ACC112 (cell line): Measurements from ENCODE around the gene HSPA12A.

Experiments used
- H2AFZ ChIP-seq: fragments of 200-600 bp; sonication (generic); one replicate; pipeline ENCODE4 v1.6.0; 2017; ENCODE audit warnings: antibody characterized with exemption, low read length; ENCODE audit not compliant: unreplicated experiment
- H3K27ac ChIP-seq: fragments of 200-600 bp; sonication (generic); 2 replicates; pipeline ENCODE4 v1.5.1; 2014; ENCODE audit warnings: low read depth, mild to moderate bottlenecking, antibody characterized with exemption, low read length, moderate library complexity
- H3K27me3 ChIP-seq: fragments of 200-600 bp; sonication (generic); 2 replicates; pipeline ENCODE4 v1.6.1; 2014; ENCODE audit warnings: mild to moderate bottlenecking, antibody characterized with exemption, low read length, moderate library complexity, mixed read lengths; ENCODE audit not compliant: insufficient read depth
- H3K36me3 ChIP-seq: fragments of 200-600 bp; sonication (generic); 2 replicates; pipeline ENCODE4 v1.6.1; 2016; ENCODE audit warnings: mild to moderate bottlenecking, antibody characterized with exemption, low read length, moderate library complexity, mixed read lengths; ENCODE audit not compliant: insufficient read depth
- H3K4me1 ChIP-seq: fragments of 200-600 bp; sonication (generic); one replicate; pipeline ENCODE4 v1.6.1; 2016; ENCODE audit warnings: low read length, mixed read lengths; ENCODE audit not compliant: insufficient read depth, unreplicated experiment, control insufficient read depth
- H3K4me3 ChIP-seq: fragments of 200-600 bp; sonication (generic); 2 replicates; pipeline ENCODE4 v1.5.1; 2014; ENCODE audit warnings: mild to moderate bottlenecking, low read depth, low read length
- H3K79me2 ChIP-seq: fragments of 200-600 bp; sonication (generic); one replicate; pipeline ENCODE4 v1.6.0; 2016; ENCODE audit warnings: low read length; ENCODE audit not compliant: control insufficient read depth, unreplicated experiment, insufficient read depth

HSPA12A gene

GRCh38 chr10:116781370-116781884, 39.1 kb upstream of the HSPA12A start:
- Histone ChIP-seq H3K79me2 (no peaks in the 10 kb centered on the region), H3K4me3 (no peak overlapping the region)

GRCh38 chr10:116780691-116781205, 38.4 kb upstream of the HSPA12A start:
- Histone ChIP-seq H2AFZ (no peak overlapping the region), H3K4me3 (no peak overlapping the region), H3K79me2 (no peaks in the 10 kb centered on the region)

More at GRCh38 chr10:116781370-116781884, 39.1 kb upstream of the HSPA12A start:
- no peak overlapping the region for H3K27ac ChIP-seq
- H3K36me3 ChIP-seq = no peaks in the 10 kb centered on the region
- no peaks in the 10 kb centered on the region for H3K27me3 ChIP-seq
- no peak overlapping the region for H2AFZ ChIP-seq
- peaks cover 18% of the 10 kb centered on the region for H3K4me1 ChIP-seq

DNA sequence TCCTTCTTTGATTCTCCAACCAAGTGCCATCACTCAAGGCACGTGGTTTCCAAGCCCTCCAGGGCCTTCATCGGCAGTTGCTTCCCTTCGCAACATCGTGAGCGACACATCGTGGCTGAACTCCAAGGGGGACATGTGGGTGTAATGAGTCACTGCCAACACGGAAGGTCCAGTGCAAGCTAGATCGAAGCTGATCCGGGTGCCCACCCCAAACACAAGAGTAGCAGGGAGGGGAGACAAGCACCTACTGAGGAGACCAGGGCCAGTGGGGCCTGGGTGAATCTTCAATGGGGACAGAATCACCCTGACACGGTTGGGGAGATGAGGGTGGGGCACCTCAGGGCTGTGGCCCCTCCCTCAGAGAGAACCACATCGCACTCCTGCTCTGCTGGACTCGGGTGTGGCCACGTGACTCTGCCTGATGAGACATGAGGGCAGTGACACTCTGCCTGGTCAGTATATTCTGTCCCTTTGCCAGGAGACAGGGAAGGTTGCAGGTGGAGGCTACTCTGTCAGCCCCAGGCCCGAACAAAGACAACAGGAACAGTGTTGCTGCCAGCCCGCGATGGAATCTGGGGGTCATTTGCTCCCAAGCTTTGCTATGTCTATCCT, 36.8 kb upstream of the HSPA12A start:
- H3K79me2 ChIP-seq = no peaks in the 10 kb centered on the region
- no peaks in the 10 kb centered on the region for H3K27me3 ChIP-seq
- no peaks in the 10 kb centered on the region for H3K36me3 ChIP-seq
- 0 out of 2 replicates have a peak overlapping the region, but pooled peaks have one; percentile 5 for H3K27ac ChIP-seq
- peaks cover 18% of the 10 kb centered on the region for H3K4me1 ChIP-seq
- no peak overlapping the region for H2AFZ ChIP-seq
- H3K4me3 ChIP-seq = no peak overlapping the region

More at GRCh38 chr10:116780691-116781205, 38.4 kb upstream of the HSPA12A start:
- Histone ChIP-seq H3K27me3 (no peaks in the 10 kb centered on the region), H3K4me1 (peaks cover 18% of the 10 kb centered on the region), H3K27ac (no peak overlapping the region), H3K36me3 (no peaks in the 10 kb centered on the region)

DNA sequence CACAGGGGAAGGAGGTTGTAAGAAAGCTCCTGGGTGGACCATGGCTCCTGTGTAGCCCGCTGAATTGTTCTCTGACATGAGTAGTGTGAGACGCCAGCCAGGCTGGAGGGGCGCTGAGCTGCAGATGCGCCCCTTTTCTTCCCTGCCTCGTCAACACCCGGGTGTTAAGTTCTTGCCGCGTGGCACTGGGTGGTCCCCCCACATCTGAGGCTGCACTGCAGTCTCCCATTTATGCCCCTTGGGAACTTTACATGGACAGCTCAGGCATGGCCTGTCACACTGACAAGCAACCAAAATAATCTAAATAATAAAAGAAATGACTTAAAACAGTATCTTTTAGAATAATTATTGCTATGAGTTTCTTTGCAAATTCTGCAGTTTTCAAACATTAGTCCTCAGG, 34.6 kb upstream of the HSPA12A start:
- no peak overlapping the region for H3K27ac ChIP-seq
- no peaks in the 10 kb centered on the region for H3K36me3 ChIP-seq
- no peaks in the 10 kb centered on the region for H3K27me3 ChIP-seq
- no peak overlapping the region for H2AFZ ChIP-seq
- peaks cover 12% of the 10 kb centered on the region for H3K4me1 ChIP-seq
- H3K4me3 ChIP-seq = no peak overlapping the region
- H3K79me2 ChIP-seq = no peaks in the 10 kb centered on the region

DNA sequence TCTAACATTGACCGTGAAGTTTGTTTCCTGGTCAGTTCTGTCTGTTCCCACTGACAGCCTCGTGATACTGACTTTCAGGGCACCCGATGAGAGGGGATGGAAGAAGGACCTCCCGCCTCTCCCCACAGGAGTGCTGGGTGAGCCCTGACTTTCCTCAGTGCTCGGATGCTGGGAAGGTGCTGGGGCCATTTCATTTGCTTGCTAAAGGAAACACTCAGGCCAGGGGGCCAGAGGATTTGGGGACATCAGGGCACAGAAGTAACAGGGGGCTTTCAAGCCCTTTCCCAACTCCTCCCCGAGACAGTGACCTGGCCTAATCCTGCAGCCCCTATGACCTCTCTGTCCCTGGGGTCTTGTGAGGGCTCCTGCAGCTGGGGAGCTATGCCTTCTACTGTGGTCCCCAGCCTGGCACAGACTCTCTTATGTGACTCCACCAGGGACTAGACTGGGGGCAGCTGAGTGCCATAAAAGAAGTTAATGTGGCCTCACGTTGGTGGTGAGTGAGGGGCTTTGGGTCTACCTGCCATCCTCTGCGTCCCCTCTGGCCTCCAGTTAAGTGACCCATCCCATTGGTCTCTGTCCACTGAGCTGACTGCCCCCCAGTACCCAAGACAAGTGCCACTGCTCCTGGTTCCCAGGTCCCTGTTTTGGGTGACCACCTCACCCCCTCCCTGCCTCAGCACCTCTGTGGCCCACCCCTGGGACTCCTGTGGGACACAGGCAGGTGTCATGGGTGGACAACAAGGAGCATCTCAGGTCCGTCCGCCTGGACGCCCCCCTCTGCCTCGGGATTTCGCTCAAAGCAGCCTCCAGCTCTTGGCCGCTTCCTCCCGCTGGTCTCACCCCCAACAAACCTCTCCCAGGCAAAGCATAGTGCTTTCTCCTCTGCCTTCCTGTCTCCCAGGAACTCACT, 33.4 kb upstream of the HSPA12A start:
- Histone ChIP-seq H3K27ac (no peak overlapping the region), H3K79me2 (no peaks in the 10 kb centered on the region), H3K27me3 (no peaks in the 10 kb centered on the region), H2AFZ (no peak overlapping the region), H3K4me1 (peaks cover 23% of the 10 kb centered on the region), H3K36me3 (no peaks in the 10 kb centered on the region), H3K4me3 (no peak overlapping the region)

GRCh38 chr10:116774728-116775151, 32.4 kb upstream of the HSPA12A start:
- Histone ChIP-seq H3K79me2 (no peaks in the 10 kb centered on the region), H2AFZ (no peak overlapping the region), H3K27me3 (no peaks in the 10 kb centered on the region), H3K4me3 (no peak overlapping the region), H3K4me1 (peaks cover 33% of the 10 kb centered on the region), H3K36me3 (no peaks in the 10 kb centered on the region), H3K27ac (no peak overlapping the region)

DNA sequence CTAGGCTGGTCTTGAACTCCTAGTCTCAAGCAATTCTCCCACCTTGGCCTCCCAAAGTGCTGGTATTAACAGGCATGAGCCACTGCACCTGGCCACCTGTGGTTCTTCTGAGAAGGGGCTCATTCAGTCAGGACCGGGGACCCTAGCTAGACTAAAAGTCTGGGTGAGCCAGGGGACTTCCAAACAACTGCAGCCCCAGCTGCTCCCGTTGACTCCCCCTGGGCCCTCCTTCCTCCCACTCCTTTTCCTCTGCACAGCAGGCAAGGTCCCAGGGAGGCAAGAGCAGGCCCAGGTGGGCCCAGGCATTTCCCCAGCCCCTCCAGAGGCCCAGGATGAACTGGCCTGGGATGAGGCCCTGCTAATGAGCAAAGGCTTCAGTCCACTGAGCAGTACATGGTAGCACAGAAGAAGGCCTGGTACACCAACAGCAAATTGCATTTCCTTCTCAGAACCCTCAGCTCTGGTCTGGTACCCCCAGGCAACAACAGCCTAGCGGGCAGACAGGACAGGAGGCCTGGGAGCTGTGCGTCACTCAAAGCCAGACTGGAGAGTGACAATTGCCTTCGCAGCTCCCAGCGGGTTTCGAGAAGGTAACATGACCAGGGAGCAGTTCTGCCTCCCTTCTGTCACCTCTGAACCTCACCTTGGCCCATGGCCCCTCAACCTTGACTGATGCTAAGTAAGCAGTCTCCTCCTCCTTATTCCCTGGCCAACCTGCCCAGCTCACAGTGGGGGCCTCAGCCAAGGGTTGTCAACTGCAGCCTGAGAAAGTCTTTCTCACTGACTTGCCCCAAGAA, 30.7 kb upstream of the HSPA12A start:
- Histone ChIP-seq H3K4me3 (no peak overlapping the region), H2AFZ (no peak overlapping the region), H3K36me3 (no peaks in the 10 kb centered on the region), H3K79me2 (no peaks in the 10 kb centered on the region), H3K27me3 (no peaks in the 10 kb centered on the region), H3K4me1 (peaks cover 33% of the 10 kb centered on the region), H3K27ac (no peak overlapping the region)

- no peak overlapping the region for H3K4me3 ChIP-seq
- H3K27ac ChIP-seq = no peak overlapping the region
- no peaks in the 10 kb centered on the region for H3K79me2 ChIP-seq
- no peaks in the 10 kb centered on the region for H3K27me3 ChIP-seq
- peaks cover 38% of the 10 kb centered on the region for H3K4me1 ChIP-seq
- no peak overlapping the region for H2AFZ ChIP-seq
- H3K36me3 ChIP-seq = no peaks in the 10 kb centered on the region
Observed at GRCh38 chr10:116771959-116772585, 29.7 kb upstream of the HSPA12A start.

GRCh38 chr10:116771101-116771958, 29.0 kb upstream of the HSPA12A start:
- peak overlapping the region; percentile 83 for H3K27ac ChIP-seq
- peak overlapping the region; percentile 23; the same call in 1 of the 2 replicates for H3K4me3 ChIP-seq
- H3K36me3 ChIP-seq = no peaks in the 10 kb centered on the region
- no peaks in the 10 kb centered on the region for H3K79me2 ChIP-seq
- H2AFZ ChIP-seq = peak overlapping the region; percentile 17
- peaks cover 40% of the 10 kb centered on the region for H3K4me1 ChIP-seq
- no peaks in the 10 kb centered on the region for H3K27me3 ChIP-seq
